Trophoblast cell (in vitro differentiated cells and primary cell): ENCODE results near the gene PCDHA9.
"Not testable (repeated sequence)": the region's sequence is repeated elsewhere in the genome, so short reads cannot be mapped to it uniquely, and the experiment has no call there.

Source experiments
- DNase-seq, 2 donors: peaks; one replicate each; pipeline ENCODE4 v3.0.0-alpha.2; 2016
- H2AFZ ChIP-seq: 2 replicates; pipeline ENCODE4 v1.6.1; 2013; ENCODE audit warnings: low read length, moderate library complexity, mild to moderate bottlenecking; ENCODE audit not compliant: insufficient read depth, poor library complexity
- H2AK5ac ChIP-seq: 2 replicates; pipeline ENCODE4 v1.6.1; 2013; ENCODE audit warnings: mild to moderate bottlenecking, low read length
- H2BK120ac ChIP-seq: 2 replicates; pipeline ENCODE4 v1.6.1; 2013; ENCODE audit warnings: low read length, mild to moderate bottlenecking, moderate library complexity; ENCODE audit not compliant: insufficient read depth, poor library complexity
- H2BK12ac ChIP-seq: 2 replicates; pipeline ENCODE4 v1.6.1; 2013; ENCODE audit warnings: mild to moderate bottlenecking, low read length, moderate library complexity
- H2BK5ac ChIP-seq: 2 replicates; pipeline ENCODE4 v1.6.1; 2013; ENCODE audit warnings: low read length, low read depth, moderate library complexity, mild to moderate bottlenecking; ENCODE audit not compliant: poor library complexity
- H3K14ac ChIP-seq: 2 replicates; pipeline ENCODE4 v1.6.1; 2013; ENCODE audit warnings: mild to moderate bottlenecking, low read length
- H3K18ac ChIP-seq: 2 replicates; pipeline ENCODE4 v1.6.1; 2013; ENCODE audit warnings: mild to moderate bottlenecking, low read length
- H3K23ac ChIP-seq: 2 replicates; pipeline ENCODE4 v1.6.1; 2013; ENCODE audit warnings: low read length
- H3K27ac ChIP-seq: 2 replicates; pipeline ENCODE4 v1.5.1; 2013; ENCODE audit warnings: low read depth, mild to moderate bottlenecking, inconsistent platforms, low read length, moderate library complexity
- H3K27me3 ChIP-seq: 2 replicates; pipeline ENCODE4 v1.6.1; 2013; ENCODE audit warnings: inconsistent platforms, mild to moderate bottlenecking, low read length, moderate library complexity; ENCODE audit not compliant: insufficient read depth
- H3K36me3 ChIP-seq, 2 experiments: 1 replicate in 1 of 2; 2 replicates in 1 of 2; pipeline ENCODE4 v1.6.1; 2013; ENCODE audit warnings: low read length in 2 of 2, mild to moderate bottlenecking in 2 of 2, moderate library complexity in 1 of 2; ENCODE audit not compliant: insufficient read depth in 2 of 2, control insufficient read depth in 1 of 2
- H3K4ac ChIP-seq: 2 replicates; pipeline ENCODE4 v1.6.1; 2013; ENCODE audit warnings: low read depth, mild to moderate bottlenecking, low read length, moderate library complexity
- H3K4me1 ChIP-seq, 2 experiments: 1 replicate in 1 of 2; 2 replicates in 1 of 2; pipeline ENCODE4 v1.6.1; 2013; ENCODE audit warnings: low read length in 2 of 2, mild to moderate bottlenecking in 2 of 2, moderate library complexity in 1 of 2; ENCODE audit not compliant: insufficient read depth in 2 of 2, control insufficient read depth in 1 of 2
- H3K4me2 ChIP-seq: 2 replicates; pipeline ENCODE4 v1.6.1; 2013; ENCODE audit warnings: inconsistent platforms, mild to moderate bottlenecking, low read length, moderate library complexity
- H3K4me3 ChIP-seq: 2 replicates; pipeline ENCODE4 v1.5.1; 2013; ENCODE audit warnings: mild to moderate bottlenecking, low read depth, low read length, inconsistent platforms
- H3K79me1 ChIP-seq: one replicate; pipeline ENCODE4 v1.6.1; 2013; ENCODE audit warnings: low read length
- H3K79me2 ChIP-seq: 2 replicates; pipeline ENCODE4 v1.6.1; 2013; ENCODE audit warnings: low read length, mild to moderate bottlenecking; ENCODE audit not compliant: control insufficient read depth, insufficient read depth, poor library complexity
- H3K9ac ChIP-seq: 2 replicates; pipeline ENCODE4 v1.6.1; 2013; ENCODE audit warnings: mild to moderate bottlenecking, low read length
- H3K9me3 ChIP-seq: 2 replicates; pipeline ENCODE4 v1.6.1; 2013; ENCODE audit warnings: low read depth, mild to moderate bottlenecking, control low read depth, inconsistent platforms, low read length; ENCODE audit not compliant: insufficient read depth
- H4K12ac ChIP-seq: 2 replicates; pipeline ENCODE4 v1.6.1; 2013; ENCODE audit warnings: low read depth, mild to moderate bottlenecking, low read length, moderate library complexity
- H4K8ac ChIP-seq: 2 replicates; pipeline ENCODE4 v1.6.1; 2013; ENCODE audit warnings: low read depth, mild to moderate bottlenecking, low read length, moderate library complexity
- H4K91ac ChIP-seq: one replicate; pipeline ENCODE4 v1.6.1; 2013; ENCODE audit warnings: low read depth, mild to moderate bottlenecking, low read length, moderate library complexity
- WGBS: extraction: QIAGEN DNeasy Blood & Tissue Kit; methylation state at CpG from one replicate; pipeline ENCODE4 v1.1.7; 2013; ENCODE audit warnings: missing lambda C conversion rate; ENCODE audit not compliant: insufficient read length, insufficient coverage; ENCODE audit errors: extremely low coverage; 5-methylcytosine and 5-hydroxymethylcytosine counted together

Gene PCDHA9

DNA sequence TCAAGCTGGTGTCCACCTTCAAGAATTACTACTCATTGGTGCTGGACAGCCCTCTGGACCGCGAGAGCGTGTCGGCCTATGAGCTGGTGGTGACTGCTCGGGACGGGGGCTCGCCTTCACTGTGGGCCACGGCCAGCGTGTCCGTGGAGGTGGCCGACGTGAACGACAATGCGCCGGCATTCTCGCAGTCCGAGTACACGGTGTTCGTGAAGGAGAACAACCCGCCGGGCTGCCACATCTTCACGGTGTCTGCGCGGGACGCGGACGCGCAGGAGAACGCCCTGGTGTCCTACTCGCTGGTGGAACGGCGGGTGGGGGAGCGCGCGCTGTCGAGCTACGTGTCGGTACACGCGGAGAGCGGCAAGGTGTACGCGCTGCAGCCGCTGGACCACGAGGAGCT is 45.8 kb upstream of the PCDHA9 start:
- H3K4ac ChIP-seq, H3K9ac ChIP-seq, H3K27ac ChIP-seq, H2AFZ ChIP-seq, H3K18ac ChIP-seq, H3K27me3 ChIP-seq, H3K4me2 ChIP-seq, H3K36me3 ChIP-seq, H3K4me1 ChIP-seq, DNase-seq, H4K12ac ChIP-seq, H3K4me3 ChIP-seq, H2BK12ac ChIP-seq, H3K14ac ChIP-seq, H3K79me1 ChIP-seq, H4K8ac ChIP-seq, H4K91ac ChIP-seq, H3K79me2 ChIP-seq, H2AK5ac ChIP-seq, H3K23ac ChIP-seq, H2BK120ac ChIP-seq, H2BK5ac ChIP-seq: not testable (repeated sequence)
- no CpG with 5 or more reads among the region's 45 CpGs for WGBS
- H3K9me3 ChIP-seq = peaks cover 15% of the 10 kb centered on the region

DNA sequence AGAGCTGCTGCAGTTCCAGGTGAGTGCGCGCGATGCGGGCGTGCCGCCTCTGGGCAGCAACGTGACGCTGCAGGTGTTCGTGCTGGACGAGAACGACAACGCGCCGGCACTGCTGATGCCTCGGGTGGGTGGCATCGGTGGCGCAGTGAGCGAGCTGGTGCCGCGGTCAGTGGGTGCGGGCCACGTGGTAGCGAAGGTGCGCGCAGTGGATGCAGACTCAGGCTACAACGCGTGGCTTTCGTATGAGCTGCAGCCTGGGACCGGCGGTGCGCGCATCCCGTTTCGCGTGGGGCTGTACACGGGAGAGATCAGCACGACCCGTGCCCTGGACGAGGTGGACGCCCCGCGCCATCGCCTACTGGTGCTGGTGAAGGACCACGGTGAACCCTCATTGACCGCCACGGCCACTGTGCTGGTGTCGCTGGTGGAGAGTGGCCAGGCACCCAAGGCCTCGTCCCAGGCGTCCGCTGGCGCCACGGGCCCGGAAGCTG is 45.4 kb upstream of the PCDHA9 start:
- Histone ChIP-seq H2BK120ac (no peak overlapping the region), H3K4me1 (no peaks in the 10 kb centered on the region), H2BK12ac (no peak overlapping the region), H3K4me2 (no peak overlapping the region), H3K18ac (no peak overlapping the region), H3K79me2 (no peaks in the 10 kb centered on the region), H3K4me3 (peak overlapping the region; percentile 6), H3K27ac (no peak overlapping the region), H2AFZ (no peak overlapping the region), H3K27me3 (no peaks in the 10 kb centered on the region), H3K36me3 (peaks cover 0 to 6% of the 10 kb centered on the region in 2 experiments), H3K23ac (no peak overlapping the region), H3K9ac (no peak overlapping the region), H3K79me1 (peaks cover 2% of the 10 kb centered on the region), H4K12ac (no peak overlapping the region), H3K4ac (no peak overlapping the region), H4K8ac (no peak overlapping the region), H2AK5ac (no peak overlapping the region), H3K14ac (no peak overlapping the region), H3K9me3 (peaks cover 15% of the 10 kb centered on the region), H2BK5ac (no peak overlapping the region), H4K91ac (no peak overlapping the region)
- WGBS = no CpG with 5 or more reads among the region's 53 CpGs
- no peak for DNase-seq

GRCh38 chr5:140806834-140807775 is 41.1 kb upstream of the PCDHA9 start, which contains the start of gene PCDHA4:
Gene PCDHA4 (plus strand): TSS chr5:140807068.
- Histone ChIP-seq H3K4me3 (peak within 1 kb of the TSS; percentile 80), H4K12ac (peak within 1 kb of the TSS; percentile 65), H2BK12ac (no peak within 1 kb of the TSS), H2AK5ac (no peak within 1 kb of the TSS), H3K4me2 (peak within 1 kb of the TSS; percentile 70), H3K27me3 (no peaks in the 10 kb centered on the region), H3K4ac (no peak within 1 kb of the TSS), H3K18ac (peak within 1 kb of the TSS; percentile 21), H2BK120ac (no peak within 1 kb of the TSS), H2AFZ (peak within 1 kb of the TSS; percentile 77), H4K91ac (no peak within 1 kb of the TSS), H3K9me3 (peaks cover 24% of the 10 kb centered on the region), H3K27ac (no peak within 1 kb of the TSS), H4K8ac (peak within 1 kb of the TSS; percentile 77), H3K36me3 (peaks cover 2 to 6% of the 10 kb centered on the region in 2 experiments), H3K4me1 (no peaks in the 10 kb centered on the region), H3K9ac (peak within 1 kb of the TSS; percentile 74), H3K79me1 (peaks cover 2% of the 10 kb centered on the region), H2BK5ac (no peak within 1 kb of the TSS), H3K79me2 (no peaks in the 10 kb centered on the region), H3K14ac (peak within 1 kb of the TSS; percentile 28), H3K23ac (no peak within 1 kb of the TSS)
- peak in 1 of 2 donors; percentile 2 for DNase-seq
- no CpG with 5 or more reads among the region's 47 CpGs for whole genome bisulfite sequencing

GRCh38 chr5:140808241-140808888 is 39.8 kb upstream of the PCDHA9 start:
- not testable (repeated sequence) for H3K4me2 ChIP-seq, H3K27me3 ChIP-seq, H2BK5ac ChIP-seq, H3K9ac ChIP-seq, H3K4me3 ChIP-seq, H3K4me1 ChIP-seq, H4K12ac ChIP-seq, H3K36me3 ChIP-seq, DNase-seq, H3K4ac ChIP-seq, H3K27ac ChIP-seq, H3K18ac ChIP-seq, H3K23ac ChIP-seq, H4K8ac ChIP-seq, H3K14ac ChIP-seq, H2BK12ac ChIP-seq, H4K91ac ChIP-seq, H3K79me1 ChIP-seq, H3K79me2 ChIP-seq, H2AK5ac ChIP-seq, H2BK120ac ChIP-seq, H2AFZ ChIP-seq
- H3K9me3 ChIP-seq = peaks cover 11% of the 10 kb centered on the region
- WGBS = no CpG with 5 or more reads among the region's 62 CpGs
